ENCODE results near the gene INPP5A.

The INPP5A gene

GRCh38 chr10:132684164-132684891 lies 146.7 kb downstream of the INPP5A start:
- no peaks in the 10 kb centered on the region for H3K27me3 ChIP-seq (ENCODE audit: control insufficient read depth, insufficient read depth, low read length)
- no peak overlapping the region for H3K9ac ChIP-seq (ENCODE audit: low read length)
- H3K27ac ChIP-seq (ENCODE audit: low read depth, low read length), result no peak overlapping the region
- peaks cover 8% of the 10 kb centered on the region; the same call in 1 of the 2 replicates for H3K4me1 ChIP-seq (ENCODE audit: control insufficient read depth, insufficient read depth, low read length)
- no peaks in the 10 kb centered on the region; the same call in 1 of the 2 replicates for H3K9me3 ChIP-seq (ENCODE audit: control insufficient read depth, insufficient read depth, low read depth, low read length)
- no peak overlapping the region for H3K4me3 ChIP-seq (ENCODE audit: low read depth, low read length)
- H3K36me3 ChIP-seq (ENCODE audit: control insufficient read depth, insufficient read depth, low read length), result no peaks in the 10 kb centered on the region

- Histone ChIP-seq H3K9me3 (ENCODE audit: control insufficient read depth, insufficient read depth, low read depth, low read length) (no peaks in the 10 kb centered on the region), H3K27ac (ENCODE audit: low read depth, low read length) (no peak overlapping the region), H3K9ac (ENCODE audit: low read length) (no peak overlapping the region), H3K27me3 (ENCODE audit: control insufficient read depth, insufficient read depth, low read length) (no peaks in the 10 kb centered on the region), H3K4me3 (ENCODE audit: low read depth, low read length) (no peak overlapping the region), H3K4me1 (ENCODE audit: control insufficient read depth, insufficient read depth, low read length) (peaks cover 8% of the 10 kb centered on the region; the same call in 1 of the 2 replicates), H3K36me3 (ENCODE audit: control insufficient read depth, insufficient read depth, low read length) (no peaks in the 10 kb centered on the region)
These were observed 147.7 kb downstream of the INPP5A start for GRCh38 chr10:132685101-132685891.

- Histone ChIP-seq H3K4me3 (ENCODE audit: low read depth, low read length) (no peak overlapping the region), H3K27ac (ENCODE audit: low read depth, low read length) (no peak overlapping the region), H3K36me3 (ENCODE audit: control insufficient read depth, insufficient read depth, low read length) (no peaks in the 10 kb centered on the region), H3K4me1 (ENCODE audit: control insufficient read depth, insufficient read depth, low read length) (peaks cover 8% of the 10 kb centered on the region; the same call in 1 of the 2 replicates), H3K9ac (ENCODE audit: low read length) (no peak overlapping the region), H3K9me3 (ENCODE audit: control insufficient read depth, insufficient read depth, low read depth, low read length) (no peaks in the 10 kb centered on the region), H3K27me3 (ENCODE audit: control insufficient read depth, insufficient read depth, low read length) (no peaks in the 10 kb centered on the region)
These were observed 148.5 kb downstream of the INPP5A start for GRCh38 chr10:132685921-132686680.

- no peaks in the 10 kb centered on the region for H3K27me3 ChIP-seq (ENCODE audit: control insufficient read depth, insufficient read depth, low read length)
- no peak overlapping the region for H3K4me3 ChIP-seq (ENCODE audit: low read depth, low read length)
- H3K36me3 ChIP-seq (ENCODE audit: control insufficient read depth, insufficient read depth, low read length), result no peaks in the 10 kb centered on the region
- H3K9ac ChIP-seq (ENCODE audit: low read length), result no peak overlapping the region
- no peak overlapping the region for H3K27ac ChIP-seq (ENCODE audit: low read depth, low read length)
- peaks cover 8% of the 10 kb centered on the region; the same call in 1 of the 2 replicates for H3K4me1 ChIP-seq (ENCODE audit: control insufficient read depth, insufficient read depth, low read length)
- no peaks in the 10 kb centered on the region for H3K9me3 ChIP-seq (ENCODE audit: control insufficient read depth, insufficient read depth, low read depth, low read length)
These were observed 149.8 kb downstream of the INPP5A start for GRCh38 chr10:132687181-132687892.

DNA sequence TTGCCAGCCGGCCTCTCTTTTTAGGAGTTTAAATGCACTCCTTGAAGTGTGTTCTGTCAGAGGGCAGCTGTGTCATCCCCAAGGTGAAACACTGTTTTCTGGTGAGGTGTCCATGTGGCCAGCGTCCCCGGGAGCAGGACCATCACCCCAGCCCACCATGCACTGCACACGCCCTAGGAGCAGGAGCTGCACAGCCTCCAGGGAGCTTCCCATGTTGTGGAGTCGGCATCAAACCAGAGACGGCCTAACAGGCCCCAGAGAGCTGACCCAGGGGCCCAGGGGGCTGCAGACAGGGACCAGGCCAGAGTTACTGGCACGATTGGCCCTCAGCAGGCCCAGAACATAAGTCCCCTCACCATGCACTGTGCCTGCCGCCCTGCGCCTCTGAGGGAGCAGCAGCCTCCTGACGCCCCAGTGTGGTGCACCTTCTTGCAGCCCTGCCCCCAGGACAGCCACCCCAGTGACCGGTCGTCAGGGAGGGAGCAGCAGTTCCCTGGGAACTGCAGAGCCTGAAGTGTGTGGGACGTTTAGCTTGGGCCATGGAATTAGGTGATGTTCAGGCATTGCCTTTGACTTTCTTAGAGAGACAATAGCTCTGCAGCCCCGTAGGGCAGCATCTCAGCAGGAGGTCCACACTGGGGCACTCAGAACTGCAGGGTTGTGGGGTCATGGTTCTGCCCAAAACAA lies 150.4 kb downstream of the INPP5A start:
- H3K9ac ChIP-seq (ENCODE audit: low read length), result no peak overlapping the region

DNA sequence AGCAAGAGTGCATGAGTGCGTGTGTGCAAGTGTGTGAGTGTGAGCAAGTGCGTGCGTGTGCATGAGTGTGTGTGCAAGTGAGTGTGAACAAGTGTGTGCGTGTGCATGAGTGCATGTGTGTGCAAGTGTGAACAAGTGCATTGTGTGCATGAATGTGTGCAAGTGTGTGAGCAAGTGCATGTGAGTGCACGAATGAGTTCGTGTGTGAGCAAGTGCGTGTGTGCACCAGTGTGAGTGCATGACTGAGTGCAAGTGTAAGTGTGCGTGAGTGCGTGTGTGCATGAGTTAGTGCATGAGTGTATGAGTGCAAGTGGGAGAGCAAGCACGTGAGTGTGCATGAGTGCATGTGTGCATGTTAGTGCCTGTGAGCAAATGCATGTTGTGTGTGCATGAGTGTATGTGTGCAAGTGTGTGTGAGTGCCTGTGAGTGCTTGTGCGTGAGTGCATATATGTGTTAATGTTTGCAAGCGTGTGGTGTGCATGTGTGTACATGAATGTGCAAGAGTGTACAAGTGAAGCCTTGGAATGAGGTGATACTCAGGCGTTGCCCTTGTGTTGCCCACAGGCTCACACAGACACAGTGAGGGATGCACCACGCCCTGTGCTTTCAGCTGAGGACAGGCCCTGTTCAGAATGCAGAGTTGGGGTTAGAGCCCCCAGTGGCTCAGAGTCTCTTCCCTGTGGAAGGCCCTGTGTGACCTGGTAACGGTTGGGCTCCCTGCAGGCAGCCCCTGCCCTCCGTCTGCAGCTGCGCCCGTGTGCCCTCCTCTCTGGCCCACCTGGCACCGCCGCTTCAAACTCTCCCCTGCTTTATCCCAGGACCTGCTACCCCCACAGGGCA lies 151.2 kb downstream of the INPP5A start:
- H3K9ac ChIP-seq (ENCODE audit: low read length), result no peak overlapping the region
- no peaks in the 10 kb centered on the region for H3K27me3 ChIP-seq (ENCODE audit: control insufficient read depth, insufficient read depth, low read length)
- H3K4me1 ChIP-seq (ENCODE audit: control insufficient read depth, insufficient read depth, low read length), result peaks cover 8% of the 10 kb centered on the region; the same call in 1 of the 2 replicates
- no peaks in the 10 kb centered on the region for H3K36me3 ChIP-seq (ENCODE audit: control insufficient read depth, insufficient read depth, low read length)
- H3K27ac ChIP-seq (ENCODE audit: low read depth, low read length), result no peak overlapping the region
- H3K9me3 ChIP-seq (ENCODE audit: control insufficient read depth, insufficient read depth, low read depth, low read length), result no peaks in the 10 kb centered on the region
- no peak overlapping the region for H3K4me3 ChIP-seq (ENCODE audit: low read depth, low read length)

More for the DNA sequence above, 150.4 kb downstream of the INPP5A start:
- no peaks in the 10 kb centered on the region for H3K36me3 ChIP-seq (ENCODE audit: control insufficient read depth, insufficient read depth, low read length)
- no peak overlapping the region for H3K27ac ChIP-seq (ENCODE audit: low read depth, low read length)
- H3K4me3 ChIP-seq (ENCODE audit: low read depth, low read length), result no peak overlapping the region
- no peaks in the 10 kb centered on the region for H3K9me3 ChIP-seq (ENCODE audit: control insufficient read depth, insufficient read depth, low read depth, low read length)
- H3K27me3 ChIP-seq (ENCODE audit: control insufficient read depth, insufficient read depth, low read length), result no peaks in the 10 kb centered on the region
- H3K4me1 ChIP-seq (ENCODE audit: control insufficient read depth, insufficient read depth, low read length), result peaks cover 8% of the 10 kb centered on the region; the same call in 1 of the 2 replicates

DNA sequence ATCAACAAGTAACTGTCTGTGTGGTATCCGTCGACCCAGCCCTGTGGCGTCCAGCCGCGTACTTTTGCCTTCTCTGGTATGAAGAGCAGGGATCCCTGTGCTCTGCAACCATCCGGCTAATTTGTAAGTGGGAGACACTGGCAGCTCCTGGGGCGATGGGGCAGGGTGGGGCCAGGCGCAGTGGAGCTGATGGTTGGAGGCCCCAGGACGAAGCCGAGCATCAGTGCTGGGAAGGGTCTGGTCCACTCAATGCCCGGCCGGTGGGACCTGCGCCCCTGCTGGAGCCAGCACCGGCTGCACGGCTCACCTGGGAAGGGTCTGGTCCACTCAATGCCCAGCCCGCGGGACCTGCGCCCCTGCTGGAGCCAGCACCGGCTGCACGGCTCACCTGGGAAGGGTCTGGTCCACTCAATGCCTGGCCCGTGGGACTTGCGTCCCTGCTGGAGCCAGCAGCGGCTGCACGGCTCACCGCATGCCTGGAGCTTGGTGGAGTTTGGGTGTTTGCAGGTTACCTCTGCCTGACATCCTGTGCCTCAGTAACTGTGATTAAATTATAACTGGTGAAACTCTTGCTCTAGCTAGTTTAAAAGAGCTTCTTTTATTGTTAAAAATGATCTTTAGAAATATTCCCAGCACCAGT lies 152.3 kb downstream of the INPP5A start:
- no peak overlapping the region for H3K9ac ChIP-seq (ENCODE audit: low read length)
- no peaks in the 10 kb centered on the region for H3K27me3 ChIP-seq (ENCODE audit: control insufficient read depth, insufficient read depth, low read length)
- H3K4me1 ChIP-seq (ENCODE audit: control insufficient read depth, insufficient read depth, low read length), result peaks cover 8% of the 10 kb centered on the region; the same call in 1 of the 2 replicates
- no peaks in the 10 kb centered on the region for H3K36me3 ChIP-seq (ENCODE audit: control insufficient read depth, insufficient read depth, low read length)
- no peak overlapping the region for H3K4me3 ChIP-seq (ENCODE audit: low read depth, low read length)
- H3K27ac ChIP-seq (ENCODE audit: low read depth, low read length), result no peak overlapping the region
- H3K9me3 ChIP-seq (ENCODE audit: control insufficient read depth, insufficient read depth, low read depth, low read length), result 0 out of 2 replicates have a peak, but pooled peaks cover 4% of the 10 kb centered on the region

DNA sequence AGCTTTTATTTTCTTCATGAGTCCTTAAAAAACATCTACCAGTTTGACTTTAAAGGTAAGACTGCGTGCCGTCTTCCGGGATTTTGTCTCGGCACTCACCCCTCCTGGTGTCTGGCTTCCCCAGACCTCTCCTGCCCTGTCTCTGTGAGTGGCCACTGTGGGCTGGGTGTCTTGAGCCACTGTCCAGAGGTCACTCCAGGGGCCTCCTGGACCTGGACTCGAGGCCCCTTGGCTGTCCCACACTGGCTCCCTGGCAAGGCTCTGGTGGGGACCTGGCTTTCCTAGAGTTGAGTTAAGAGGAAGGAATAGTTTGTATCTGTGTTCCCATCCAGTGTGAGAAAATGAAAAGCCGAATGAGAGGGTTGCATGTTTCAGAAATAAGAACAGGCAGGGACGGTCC lies 152.8 kb downstream of the INPP5A start:
- Histone ChIP-seq H3K36me3 (ENCODE audit: control insufficient read depth, insufficient read depth, low read length) (no peaks in the 10 kb centered on the region), H3K4me3 (ENCODE audit: low read depth, low read length) (no peak overlapping the region), H3K9me3 (ENCODE audit: control insufficient read depth, insufficient read depth, low read depth, low read length) (peaks cover 10% of the 10 kb centered on the region; the same call in 1 of the 2 replicates), H3K4me1 (ENCODE audit: control insufficient read depth, insufficient read depth, low read length) (peaks cover 4% of the 10 kb centered on the region; the same call in 1 of the 2 replicates), H3K27ac (ENCODE audit: low read depth, low read length) (no peak overlapping the region), H3K9ac (ENCODE audit: low read length) (no peak overlapping the region), H3K27me3 (ENCODE audit: control insufficient read depth, insufficient read depth, low read length) (no peaks in the 10 kb centered on the region)

Measured in HUES6 (cell line).